Myocyte (in vitro differentiated cells): ENCODE results near the gene FAM153A. TPM values are rescaled to one million over a fixed set of nuclear protein-coding genes. Genes with fewer than 3 reads are reported as not detected.
"Not testable (repeated sequence)": the region's sequence is repeated elsewhere in the genome, so short reads cannot be mapped to it uniquely, and the experiment has no call there.

Experiments used
- DNase-seq: peaks from one replicate; pipeline ENCODE4 v3.0.0-alpha.2; 2012; ENCODE audit warnings: low read depth
- polyA plus RNA-seq: library from polyadenylated mRNA; unstranded; fragments of >200 nt; gene quantifications from one replicate; pipeline ENCODE4 v1.2.1, GENCODE V29; 2012; ENCODE audit warnings: missing spikeins
- total RNA-seq: library from RNA; depleted of rRNA; stranded (reverse); fragments of >200 nt; gene quantifications from 2 replicates; pipeline ENCODE4 v1.2.3, GENCODE V29; 2014

Gene FAM153A
- total RNA-seq, result 0.19 and 0.57 TPM in 2 replicates
- 1.4 TPM for polyA plus RNA-seq

DNA sequence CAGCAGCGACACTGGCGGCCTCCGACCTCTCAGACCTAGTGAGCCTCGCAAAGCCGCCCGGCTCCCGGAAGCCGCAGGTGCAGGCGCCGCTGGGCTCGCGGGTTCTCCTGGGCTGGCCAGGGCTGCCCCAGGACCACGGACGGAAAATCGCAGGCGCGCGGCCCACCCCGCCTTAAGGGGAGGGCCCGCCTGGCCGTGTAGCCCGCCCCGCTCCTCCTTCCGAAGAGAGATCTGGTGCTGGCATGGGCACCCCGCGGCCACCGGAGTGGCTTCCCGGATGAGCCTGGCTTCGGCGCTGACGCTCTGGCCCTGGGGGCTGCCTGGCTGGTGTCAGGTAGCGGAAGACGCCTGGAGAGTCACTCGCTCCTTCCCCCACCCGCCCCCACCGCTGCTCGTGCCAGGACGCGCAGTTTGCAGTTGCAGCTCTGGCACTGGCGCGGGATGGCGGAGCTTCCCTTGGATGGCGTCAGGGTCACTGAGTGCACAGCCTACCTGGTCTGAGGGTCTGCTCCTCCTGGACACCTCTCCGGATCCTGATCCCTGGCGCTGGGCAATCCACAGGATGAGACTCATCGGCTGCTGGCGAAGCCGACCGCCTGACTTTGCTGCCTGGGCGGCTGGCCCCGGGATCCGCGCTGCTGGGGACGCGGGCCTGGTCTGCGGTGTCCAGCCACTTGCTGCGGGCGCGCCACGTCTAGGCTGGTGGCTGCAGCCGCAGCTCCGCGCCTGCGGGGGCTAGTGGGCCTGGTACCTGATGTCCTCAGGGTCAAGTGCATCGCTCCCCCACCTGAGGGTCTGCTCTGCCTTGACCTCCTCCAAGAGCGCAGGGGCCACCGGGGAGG is at the start of gene FAM153A:
Gene FAM153A, minus strand, starts transcription at position 108 of the 842 bp plus-strand sequence.
- not testable (repeated sequence) for DNase-seq

DNA sequence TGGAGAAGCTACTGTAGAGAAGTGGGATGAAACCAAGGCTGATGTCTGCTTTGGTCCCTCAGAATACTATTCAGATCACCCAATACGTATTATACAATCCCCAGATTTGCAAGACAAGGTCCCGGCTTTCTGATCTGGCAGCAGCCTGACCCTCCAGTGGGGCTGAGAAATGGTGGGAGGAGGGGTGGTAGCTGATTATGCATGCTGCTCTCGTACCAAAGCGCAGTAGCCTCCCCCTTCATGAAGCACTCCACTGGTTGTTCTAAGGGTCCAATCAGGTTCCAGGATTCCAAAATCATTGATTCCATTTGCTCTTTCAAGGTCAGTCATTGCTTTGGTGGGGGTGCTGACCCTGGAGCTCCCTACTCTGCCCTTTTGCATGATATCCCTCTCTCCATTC is 49.6 kb upstream of the FAM153A start:
- DNase-seq, result not testable (repeated sequence)

DNA sequence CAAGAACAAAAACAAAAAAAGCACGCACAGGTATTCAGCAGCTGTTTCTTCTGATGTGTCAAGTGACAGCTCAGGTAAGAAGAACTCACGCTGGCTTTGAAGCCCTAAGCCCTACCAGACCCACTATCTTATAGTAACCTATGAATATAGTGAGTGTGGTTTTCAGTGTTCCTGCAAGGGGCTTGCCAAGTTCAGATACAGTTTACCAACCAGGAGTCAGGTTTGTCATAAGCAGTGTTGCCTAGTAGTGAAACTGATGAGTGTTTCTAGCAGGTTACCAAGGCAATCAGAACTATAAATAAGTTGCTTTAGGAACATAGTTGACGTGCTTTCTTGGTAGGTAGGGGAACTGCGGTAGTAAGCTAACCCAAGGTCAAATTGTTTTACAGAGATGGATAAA is 43.4 kb upstream of the FAM153A start:
- not testable (repeated sequence) for DNase-seq

DNA sequence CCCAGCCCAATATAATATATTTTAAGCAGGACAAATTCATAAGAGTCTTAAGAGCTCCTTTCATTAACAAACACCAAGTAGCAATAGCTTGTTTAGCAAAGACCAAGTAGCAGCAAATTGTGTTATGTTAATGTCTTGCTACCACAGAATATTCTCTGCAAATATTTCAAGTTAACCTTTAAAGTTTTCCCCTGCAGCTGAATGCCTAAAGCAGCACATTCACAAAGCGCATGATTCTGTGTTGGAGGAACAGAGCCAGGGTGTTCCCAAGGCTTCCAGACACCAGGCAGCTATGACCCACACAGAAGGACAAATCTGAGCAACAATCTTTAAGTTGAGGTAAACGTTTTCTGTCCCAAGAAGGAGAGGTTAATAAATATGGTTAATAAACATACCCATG is 42.1 kb upstream of the FAM153A start:
- not testable (repeated sequence) for DNase-seq

DNA sequence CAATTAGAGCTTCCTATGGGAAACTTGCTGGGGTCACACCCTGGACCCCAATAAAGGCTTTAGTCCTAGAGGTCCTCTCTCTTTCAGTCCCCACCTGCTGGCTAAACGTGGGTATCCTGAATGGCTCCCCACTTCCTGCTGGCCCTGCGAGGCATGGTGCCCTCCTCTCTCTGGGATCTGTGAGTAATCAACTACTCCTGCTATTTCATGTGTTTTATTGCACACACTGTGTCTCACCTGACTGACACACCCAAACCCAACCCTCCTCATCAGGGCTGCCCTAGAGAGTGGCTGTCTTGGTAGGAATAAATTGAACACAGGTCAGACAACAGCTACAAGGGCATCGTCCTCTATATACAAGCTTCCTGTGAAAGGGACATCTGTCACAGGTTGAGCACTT is 39.8 kb upstream of the FAM153A start:
- DNase-seq, result not testable (repeated sequence)

DNA sequence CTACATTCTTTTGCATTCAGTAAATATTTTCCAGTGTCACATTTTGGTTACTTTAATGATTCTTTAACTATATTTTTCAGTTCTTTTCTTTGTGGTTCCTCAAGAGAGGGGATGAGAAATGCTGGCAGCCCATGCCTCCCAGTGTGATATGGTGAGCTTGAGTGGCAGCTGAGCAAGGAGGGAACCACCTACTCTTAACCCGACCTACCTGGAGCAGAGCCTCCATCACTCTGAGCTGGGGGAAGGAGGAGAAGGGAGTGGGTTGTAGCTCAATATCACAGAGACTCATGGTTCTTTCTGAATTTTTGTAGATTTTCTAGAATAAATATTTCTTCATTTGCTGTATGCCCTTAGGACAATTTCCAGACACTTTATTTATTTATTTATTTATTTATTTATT is 37.0 kb upstream of the FAM153A start:
- not testable (repeated sequence) for DNase-seq

DNA sequence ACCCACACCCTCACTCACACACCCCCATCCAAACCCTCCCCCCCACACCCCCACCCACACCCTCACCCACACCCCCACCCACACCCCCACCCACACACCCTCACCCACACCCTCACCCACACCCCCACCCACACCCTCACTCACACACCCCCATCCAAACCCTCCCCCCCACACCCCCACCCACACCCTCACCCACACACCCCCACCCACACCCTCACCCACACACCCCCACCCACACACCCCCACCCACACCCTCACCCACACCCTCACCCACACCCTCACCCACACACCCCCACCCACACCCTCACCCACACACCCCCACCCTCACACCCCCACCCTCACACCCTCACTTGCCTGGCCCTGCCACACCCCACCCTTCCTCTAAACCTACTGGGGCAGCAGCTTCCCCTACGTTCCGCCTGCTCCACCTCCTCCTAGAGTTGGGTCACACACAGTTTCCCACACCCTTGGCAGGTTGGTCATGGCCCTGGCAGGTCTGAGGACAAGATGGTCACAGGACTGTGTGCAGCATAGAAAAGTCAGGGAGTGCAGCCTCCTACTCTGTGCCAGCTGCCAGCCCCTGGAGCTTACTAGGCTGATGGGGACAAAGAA is 30.2 kb upstream of the FAM153A start:
- not testable (repeated sequence) for DNase-seq

DNA sequence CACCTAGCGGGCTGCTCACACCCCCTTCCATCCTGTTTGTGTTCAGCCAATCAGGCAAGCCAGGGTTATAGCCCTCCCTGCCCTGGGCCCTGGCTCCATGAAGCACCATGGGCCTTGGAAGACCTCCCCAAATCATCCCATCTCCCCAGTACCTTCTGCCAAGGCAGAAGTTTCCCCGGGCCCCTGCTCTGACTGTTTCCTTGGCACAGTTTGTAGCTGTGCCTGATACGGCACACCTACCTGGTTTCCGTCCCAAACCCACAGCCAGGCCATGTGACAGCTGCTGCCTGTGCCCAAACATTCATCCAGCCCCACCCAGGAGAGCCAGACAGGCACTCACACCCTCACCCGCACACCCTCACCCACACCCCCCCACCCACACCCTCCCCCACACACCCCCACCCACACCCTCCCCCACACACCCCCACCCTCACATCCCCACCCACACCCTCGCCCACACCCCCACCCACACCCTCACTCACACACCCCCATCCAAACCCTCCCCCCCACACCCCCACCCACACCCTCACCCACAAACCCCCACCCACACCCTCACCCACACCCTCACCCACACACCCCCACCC is 29.6 kb upstream of the FAM153A start:
- not testable (repeated sequence) for DNase-seq

DNA sequence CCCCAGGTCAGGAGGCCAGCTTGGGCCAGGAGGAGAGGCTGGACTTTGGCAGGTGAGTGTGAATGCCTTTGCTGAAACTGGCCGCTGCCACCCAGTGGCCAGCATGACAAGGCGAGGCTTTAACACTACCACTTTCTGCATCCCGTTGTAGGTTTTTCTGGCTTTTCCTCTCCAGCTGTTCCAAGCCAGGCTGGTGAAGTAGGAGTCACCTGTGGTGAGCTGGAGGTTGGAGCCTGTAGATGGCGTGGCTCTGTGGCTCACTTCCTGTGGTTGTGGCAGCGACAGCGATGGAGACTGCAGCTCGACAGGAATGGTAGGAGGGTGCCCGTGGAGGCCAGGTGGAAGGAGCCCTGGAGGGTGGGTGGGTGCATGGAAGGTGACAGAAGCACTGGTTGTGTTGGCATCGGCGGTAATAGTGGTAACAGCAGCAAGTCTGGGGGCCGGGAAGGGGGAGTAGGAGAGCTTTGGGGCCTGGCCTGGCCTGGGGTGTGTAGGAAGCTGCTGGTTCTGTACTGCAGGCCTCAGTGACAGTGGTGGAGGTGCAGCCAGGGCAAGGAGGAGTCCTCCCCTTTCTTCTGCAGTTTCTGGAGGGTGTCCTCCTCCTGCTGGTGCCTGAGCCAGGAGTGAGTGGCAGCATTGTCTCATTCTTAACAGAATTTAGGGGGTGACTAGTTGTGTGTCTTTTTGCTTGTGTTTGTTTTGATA is 26.7 kb upstream of the FAM153A start:
- DNase-seq, result not testable (repeated sequence)

DNA sequence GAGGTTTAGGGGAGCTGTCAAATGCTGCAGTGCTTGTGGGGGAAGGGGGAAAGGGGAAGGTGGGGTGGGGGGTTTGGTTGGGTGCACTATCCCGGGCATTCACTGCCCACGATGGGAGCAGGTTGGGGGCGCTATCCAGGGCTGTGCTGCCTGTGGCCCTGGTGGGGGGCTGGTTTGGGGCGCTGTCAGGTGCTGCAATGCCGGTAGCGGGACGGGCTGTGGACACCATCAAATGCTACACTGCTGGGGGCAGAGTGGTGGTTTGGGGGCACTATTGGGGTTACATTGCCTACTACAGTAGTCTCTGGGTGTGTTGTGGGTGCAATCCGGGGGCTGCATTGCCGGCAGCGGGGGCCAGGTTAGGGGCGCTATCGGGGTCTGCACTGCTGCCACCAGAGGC is 25.7 kb upstream of the FAM153A start:
- not testable (repeated sequence) for DNase-seq

DNA sequence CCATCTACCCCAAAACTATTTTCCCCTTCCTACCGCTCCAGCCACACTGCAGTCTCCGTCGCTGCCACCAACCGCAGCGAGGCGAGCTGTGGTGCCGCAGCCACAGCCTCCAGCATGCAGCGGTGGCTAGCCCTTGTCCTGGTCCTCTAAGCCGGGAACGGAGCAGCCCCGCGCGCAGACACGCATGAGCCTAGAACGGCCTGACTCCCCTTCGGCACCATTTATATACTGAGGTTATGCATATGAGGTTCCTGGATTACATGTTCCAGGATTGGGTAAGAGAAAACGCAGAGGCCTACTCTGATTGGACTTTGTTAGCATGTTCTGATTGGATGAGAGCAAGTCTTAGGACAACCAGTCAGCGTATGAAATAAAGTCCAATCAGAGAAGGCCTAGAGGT is 24.6 kb upstream of the FAM153A start:
- not testable (repeated sequence) for DNase-seq

DNA sequence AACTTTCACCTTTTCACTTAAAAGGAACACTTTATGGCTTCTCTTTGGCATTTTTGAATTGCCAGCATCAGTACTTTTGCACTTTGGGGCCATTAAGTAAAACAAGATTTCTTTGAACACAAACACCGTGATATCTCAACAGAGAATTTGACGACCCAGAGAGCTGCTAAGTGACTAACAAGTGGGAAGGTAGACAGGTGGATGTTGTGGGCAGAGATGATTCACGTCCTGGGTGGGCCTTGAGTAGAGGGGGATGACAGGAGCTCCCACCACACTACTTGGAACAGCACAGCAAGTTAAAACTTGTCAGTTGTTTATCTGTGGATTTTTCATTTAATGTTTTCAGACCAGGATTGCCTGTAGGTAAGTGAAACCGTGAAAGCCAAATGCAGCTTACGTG is 18.7 kb upstream of the FAM153A start:
- not testable (repeated sequence) for DNase-seq

DNA sequence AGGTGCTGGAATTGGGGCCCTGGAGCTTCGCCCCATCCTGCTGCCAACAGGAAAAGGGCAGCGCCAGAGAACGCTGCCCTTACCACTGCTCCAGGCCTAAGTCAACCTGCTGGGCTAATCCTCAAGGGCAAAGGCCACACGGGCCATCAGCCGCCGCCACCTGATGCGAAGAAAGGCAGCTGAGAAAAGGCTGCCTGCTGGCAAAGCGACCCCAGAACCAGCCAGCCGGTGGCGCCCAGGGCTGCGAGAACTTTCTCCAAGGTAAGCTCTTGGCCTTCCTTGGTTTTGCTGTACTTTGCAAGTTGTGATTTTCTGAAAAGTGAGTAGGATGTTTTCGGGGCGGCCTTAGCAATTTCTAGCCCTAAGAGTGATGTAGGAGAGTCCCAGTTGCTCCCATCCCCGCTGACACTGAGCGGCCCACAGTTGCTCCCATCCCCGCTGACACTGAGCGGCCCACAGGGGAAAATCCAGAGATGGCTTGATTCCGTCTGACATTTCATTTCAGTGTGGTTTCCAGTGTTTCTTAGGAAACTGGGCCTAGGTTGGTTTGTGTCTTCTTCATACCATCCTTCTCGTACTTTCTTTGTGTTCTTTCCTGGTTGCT is 15.6 kb upstream of the FAM153A start:
- DNase-seq, result not testable (repeated sequence)

DNA sequence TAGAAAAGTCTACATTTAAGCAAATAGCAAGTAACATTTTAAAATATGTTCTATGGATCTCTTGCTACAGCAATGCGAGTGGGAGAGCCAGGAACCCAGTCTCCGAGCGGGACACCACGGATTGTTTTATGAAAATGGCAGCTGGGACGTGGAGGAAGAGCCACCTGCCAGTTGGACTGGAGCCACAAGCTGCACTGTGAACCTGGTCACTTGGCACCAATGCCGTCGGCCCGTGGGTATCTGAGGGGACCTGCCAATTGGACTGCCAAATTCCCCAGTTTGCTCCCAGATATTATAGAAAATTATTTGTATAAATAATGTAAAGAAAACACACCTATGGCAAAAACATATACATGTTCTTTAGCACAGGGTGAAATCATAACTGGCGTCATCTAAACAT is 10.6 kb upstream of the FAM153A start:
- DNase-seq, result not testable (repeated sequence)

DNA sequence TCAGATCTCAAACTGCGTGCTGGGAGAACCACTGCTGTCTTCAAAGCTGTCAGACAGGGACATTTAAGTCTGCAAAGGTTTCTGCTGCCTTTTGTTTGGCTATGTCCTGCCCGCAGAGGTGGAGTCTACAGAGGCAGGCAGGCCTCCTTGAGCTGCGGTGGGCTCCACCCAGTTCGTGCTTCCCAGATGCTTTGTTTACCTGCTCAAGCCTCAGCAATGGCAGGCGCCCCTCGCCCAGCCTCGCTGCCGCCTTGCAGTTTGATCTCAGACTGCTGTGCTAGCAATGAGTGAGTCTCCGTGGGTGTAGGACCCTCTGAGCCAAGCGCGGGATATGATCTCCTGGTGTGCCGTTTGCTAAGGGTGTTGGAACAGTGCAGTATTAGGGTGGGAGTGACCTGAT is 8.9 kb upstream of the FAM153A start:
- DNase-seq, result not testable (repeated sequence)

DNA sequence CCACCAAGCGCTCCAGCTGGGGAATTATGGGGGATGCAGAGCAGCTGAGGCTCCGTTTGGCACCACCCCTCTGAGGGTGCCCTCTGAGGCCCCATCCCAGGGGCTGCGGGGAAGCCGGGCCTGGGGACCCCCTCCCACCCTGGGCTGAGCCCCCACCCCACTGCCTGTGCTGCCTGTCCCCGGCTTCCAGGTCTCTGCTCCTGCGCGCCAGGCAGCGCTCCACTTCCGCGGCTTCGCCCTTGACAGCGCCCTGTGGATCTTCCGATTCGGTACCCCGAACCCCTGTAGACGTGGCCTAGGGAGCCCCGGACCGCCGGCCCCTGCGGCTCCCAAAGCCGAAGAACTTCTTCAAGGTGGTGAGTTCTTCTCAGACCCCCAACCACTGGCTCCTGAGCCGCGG is 530 bp downstream of the FAM153A start:
- not testable (repeated sequence) for DNase-seq

DNA sequence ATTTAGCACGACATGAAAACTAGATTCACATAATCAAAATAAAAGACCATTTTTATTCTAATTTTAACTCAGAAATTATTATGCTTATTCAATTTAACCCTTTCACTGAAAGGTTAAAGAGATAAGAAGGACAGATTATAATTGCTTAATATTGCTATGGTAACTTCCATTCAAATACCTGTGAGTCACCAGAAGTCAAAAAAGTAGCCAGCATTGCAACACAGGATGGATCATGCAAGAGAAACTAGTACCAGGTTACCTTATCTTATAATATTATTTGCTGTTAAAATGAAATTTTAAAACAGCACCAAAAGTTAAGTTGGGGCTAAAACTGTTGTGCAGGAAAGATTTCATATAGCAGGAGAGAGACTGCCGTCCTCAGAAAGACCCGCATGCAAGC is 11.5 kb downstream of the FAM153A start:
- DNase-seq, result not testable (repeated sequence)

DNA sequence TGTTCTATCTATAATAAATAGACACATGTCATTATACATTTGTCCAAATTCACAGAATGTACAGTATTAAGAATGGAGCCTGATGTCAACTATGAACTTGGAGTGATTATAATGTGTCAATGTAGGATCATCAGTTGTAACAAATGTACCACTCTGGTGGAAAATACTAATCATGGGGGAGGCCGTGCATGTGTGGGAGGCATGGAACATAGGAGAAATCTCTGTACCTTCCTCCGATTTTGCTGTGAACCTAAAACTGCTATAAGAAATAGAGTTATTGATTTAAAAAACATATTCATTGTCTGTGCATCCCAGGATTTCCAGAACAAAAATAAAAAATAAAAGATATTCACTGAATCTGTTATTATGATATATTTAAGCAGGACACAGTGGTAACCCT is 12.1 kb downstream of the FAM153A start:
- not testable (repeated sequence) for DNase-seq

DNA sequence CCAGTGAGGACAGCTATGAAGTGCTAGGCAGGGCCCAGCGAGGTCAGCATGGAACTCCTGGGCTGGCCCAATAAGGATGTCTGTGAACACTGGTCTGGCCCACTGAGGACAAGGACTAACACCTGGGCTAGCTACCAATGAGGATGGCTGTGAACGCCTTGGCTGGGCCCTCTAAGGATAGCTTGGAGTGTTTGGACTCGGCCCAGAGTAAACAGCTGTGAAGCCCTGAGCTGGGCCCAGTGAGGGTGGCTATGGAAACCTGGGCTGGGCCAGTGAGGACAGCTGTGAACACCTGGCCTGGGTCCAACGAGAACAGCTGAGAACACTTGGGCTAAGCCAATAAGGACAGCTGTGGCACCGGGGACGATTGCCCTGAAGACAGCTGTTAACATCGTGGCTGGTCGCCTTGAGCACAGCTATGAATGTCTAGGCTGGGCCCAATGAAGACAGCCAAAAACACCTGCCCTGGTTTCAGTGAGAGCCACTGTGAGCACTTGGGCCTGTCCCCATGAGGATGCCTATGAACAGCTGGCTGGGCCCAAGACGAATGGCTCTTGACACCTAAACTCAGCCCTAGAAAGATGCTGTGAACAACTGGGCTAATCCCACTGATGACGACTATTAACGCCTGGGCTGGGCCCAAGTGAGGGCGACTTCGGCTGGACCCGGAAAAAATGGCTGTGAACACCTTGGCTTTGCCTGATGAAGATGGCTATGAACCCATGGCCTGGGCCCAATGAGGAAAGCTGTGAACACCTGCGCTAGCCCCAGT is 18.8 kb downstream of the FAM153A start:
- peak; percentile 51 for DNase-seq

DNA sequence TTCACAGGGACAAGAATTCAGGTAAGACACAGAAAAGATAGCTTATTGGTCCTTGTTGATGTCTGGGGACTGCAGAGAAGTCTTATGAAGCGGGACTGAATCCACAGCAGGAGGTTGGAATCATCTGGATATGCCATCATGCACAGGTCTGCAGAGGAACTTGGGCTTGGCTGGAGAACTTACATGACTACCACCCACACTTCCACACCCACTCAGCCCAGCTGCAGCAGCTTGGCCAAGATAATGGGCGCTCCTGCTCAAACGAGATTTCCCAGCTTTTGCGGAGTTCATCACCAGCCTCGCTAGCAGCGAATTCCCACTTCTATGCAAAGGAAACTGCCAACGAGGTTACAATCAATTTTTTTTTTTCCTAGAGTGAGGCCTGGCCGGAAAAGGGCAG is 21.7 kb downstream of the FAM153A start:
- DNase-seq, result not testable (repeated sequence)
